Testis (tissue), 3 donors: ENCODE measurements around the gene ATG7. TPM values are rescaled to one million over a fixed set of nuclear protein-coding genes. Genes with fewer than 3 reads are reported as not detected.
A peak's percentile ranks its signal among the peaks of the same experiment; 100 is the strongest.

ENCODE experiments used
- DNase-seq: peaks from one replicate; pipeline ENCODE4 v3.0.0-alpha.2; 2019
- H3K27ac ChIP-seq, 2 donors: fragments of 200-600 bp; sonication (generic); one replicate each; pipeline ENCODE4 v1.5.1; 2019
- H3K27me3 ChIP-seq: fragments of 200-600 bp; sonication (generic); one replicate; pipeline ENCODE4 v1.5.1; 2019
- H3K36me3 ChIP-seq: fragments of 200-600 bp; sonication (generic); one replicate; pipeline ENCODE4 v1.5.1; 2017; ENCODE audit warnings: low read depth; ENCODE audit errors: missing control alignments
- H3K4me1 ChIP-seq: fragments of 200-600 bp; sonication (generic); one replicate; pipeline ENCODE4 v1.5.1; 2019
- H3K4me3 ChIP-seq, 2 donors: fragments of 200-600 bp; sonication (generic); one replicate each; pipeline ENCODE4 v1.5.1; 2017 to 2019
- H3K9me3 ChIP-seq: fragments of 200-600 bp; sonication (generic); one replicate; pipeline ENCODE4 v1.5.1; 2017
- CTCF ChIP-seq, 3 experiments: fragments of 450-650 bp in 2 of 3; fragments of 200-600 bp in 1 of 3; sonication (generic) in 1 of 3; IDR thresholded peaks; one replicate each; pipeline ENCODE4 v1.5.1; 2016 to 2019; ENCODE audit warnings: antibody characterized with exemption in 3 of 3, mild to moderate bottlenecking in 2 of 3, moderate library complexity in 1 of 3
- POLR2A ChIP-seq: fragments of 450-650 bp; IDR thresholded peaks from one replicate; pipeline ENCODE4 v1.6.1; 2017; ENCODE audit warnings: antibody characterized with exemption, mild to moderate bottlenecking, moderate library complexity
- WGBS, 2 donors: methylation state at CpG; one replicate each; pipeline ENCODE4 v1.1.5; 2018; 5-methylcytosine and 5-hydroxymethylcytosine counted together
- intact Hi-C: fragments of 100-400 bp; cut with DNase I; formaldehyde crosslinking; loops from one replicate; pipeline ENCODE4 v1.15.1; 2023; ENCODE audit warnings: low total_unique reads
- polyA plus RNA-seq: library from polyadenylated mRNA; stranded (reverse); fragments of 350-450 nt; fragmentation: Illumina TruSeq; extraction: RNeasy Lipid Tissue Mini Kit (QIAGEN cat#74804); gene quantifications from one replicate; pipeline ENCODE4 v1.2.3, GENCODE V29; 2014; ENCODE audit warnings: low read depth, low replicate concordance; ENCODE audit not compliant: insufficient read depth
- total RNA-seq, 2 donors: library from RNA; depleted of rRNA; stranded (reverse); fragments of >200 nt; gene quantifications; one replicate each; pipeline ENCODE4 v1.2.3, GENCODE V29; 2016

ATG7 gene
- total and polyA plus RNA-seq, 3 donors from 2014 or later, result 52.9 to 95.4 (median 86.0) TPM

GRCh38 chr3:11588755-11589154 lies 316.6 kb downstream of the ATG7 start:
- no peak for DNase-seq
- H3K4me1 ChIP-seq, result peaks cover 58% of the 10 kb centered on the region
- TF ChIP-seq POLR2A (no peak), CTCF (IDR thresholded peaks at IDR 0.05) (no peak)
- intact Hi-C loops, result loop anchor here (5.0 kb wide), 1 partner anchor 54 kb away; the partner anchor contains the start of gene VGLL4
- no peak overlapping the region for H3K4me3 ChIP-seq
- 54 to 57% methylated on average over 3 of the region's 3 CpGs for whole genome bisulfite sequencing, 2 donors
- no peaks in the 10 kb centered on the region for H3K9me3 ChIP-seq
- H3K27me3 ChIP-seq, result no peaks in the 10 kb centered on the region
- H3K36me3 ChIP-seq, result no peaks in the 10 kb centered on the region
- H3K27ac ChIP-seq, result peak overlapping the region; percentile 10 to 57

- no peak overlapping the region for H3K4me3 ChIP-seq
- DNase-seq, result no peak
- peaks cover 58% of the 10 kb centered on the region for H3K4me1 ChIP-seq
- 78 to 84% methylated on average over 11 of the region's 11 CpGs for WGBS, 2 donors
- no peaks in the 10 kb centered on the region for H3K9me3 ChIP-seq
- peak overlapping the region; percentile 32 to 57 for H3K27ac ChIP-seq
- intact Hi-C loops, result loop anchor here (5.0 kb wide), 1 partner anchor 53 kb away; the partner anchor contains the start of gene VGLL4
- no peaks in the 10 kb centered on the region for H3K27me3 ChIP-seq
- no peak for TF ChIP-seq CTCF (IDR thresholded peaks at IDR 0.05)
- TF ChIP-seq POLR2A, result no peak
- no peaks in the 10 kb centered on the region for H3K36me3 ChIP-seq
Observed at GRCh38 chr3:11589706-11590105, 317.5 kb downstream of the ATG7 start.

GRCh38 chr3:11591002-11591355 lies 318.8 kb downstream of the ATG7 start:
- Histone ChIP-seq H3K27me3 (no peaks in the 10 kb centered on the region), H3K4me3 (no peak overlapping the region), H3K36me3 (no peaks in the 10 kb centered on the region), H3K9me3 (no peaks in the 10 kb centered on the region), H3K4me1 (peaks cover 58% of the 10 kb centered on the region), H3K27ac (peak overlapping the region; percentile 57 to 73)
- 25 to 47% methylated on average over 7 of the region's 7 CpGs for WGBS, 2 donors
- TF ChIP-seq CTCF (IDR thresholded peaks at IDR 0.05), result no peak
- TF ChIP-seq POLR2A, result no peak
- intact Hi-C loops, result no loop called here
- DNase-seq, result no peak

- 21 to 34% methylated on average over 9 of the region's 9 CpGs for WGBS, 2 donors
- no peak for TF ChIP-seq CTCF (IDR thresholded peaks at IDR 0.05)
- TF ChIP-seq POLR2A, result no peak
Observed at GRCh38 chr3:11591391-11592282, 319.4 kb downstream of the ATG7 start.

More at GRCh38 chr3:11591391-11592282, 319.4 kb downstream of the ATG7 start:
- H3K4me3 ChIP-seq, result no peak overlapping the region
- peak; percentile 88 for DNase-seq
- H3K36me3 ChIP-seq, result no peaks in the 10 kb centered on the region
- H3K9me3 ChIP-seq, result no peaks in the 10 kb centered on the region
- H3K27me3 ChIP-seq, result no peaks in the 10 kb centered on the region
- intact Hi-C loops, result no loop called here
- peak overlapping the region; percentile 57 to 73 for H3K27ac ChIP-seq
- H3K4me1 ChIP-seq, result peaks cover 62% of the 10 kb centered on the region
